ENCODE data around the gene ODAM.

DNA sequence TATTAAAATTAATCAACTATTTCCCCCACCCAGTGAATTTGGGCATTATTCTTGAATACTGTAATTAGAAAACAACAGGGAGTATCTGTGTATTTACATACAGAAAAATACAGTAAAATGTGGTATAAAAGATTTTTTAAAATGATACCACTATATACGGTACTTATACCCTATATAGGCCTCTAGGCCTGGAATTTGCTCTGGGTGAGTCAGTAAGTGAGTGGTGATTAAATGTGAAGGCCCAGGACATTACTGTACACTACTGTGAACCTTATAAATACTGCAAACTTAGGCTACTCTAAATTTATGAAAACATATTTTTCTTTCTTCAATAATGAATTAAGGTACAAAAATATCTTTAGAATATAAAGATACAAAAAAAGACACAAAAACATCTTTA lies 40.6 kb downstream of the ODAM start:
- TF ChIP-seq, protein P1, sequence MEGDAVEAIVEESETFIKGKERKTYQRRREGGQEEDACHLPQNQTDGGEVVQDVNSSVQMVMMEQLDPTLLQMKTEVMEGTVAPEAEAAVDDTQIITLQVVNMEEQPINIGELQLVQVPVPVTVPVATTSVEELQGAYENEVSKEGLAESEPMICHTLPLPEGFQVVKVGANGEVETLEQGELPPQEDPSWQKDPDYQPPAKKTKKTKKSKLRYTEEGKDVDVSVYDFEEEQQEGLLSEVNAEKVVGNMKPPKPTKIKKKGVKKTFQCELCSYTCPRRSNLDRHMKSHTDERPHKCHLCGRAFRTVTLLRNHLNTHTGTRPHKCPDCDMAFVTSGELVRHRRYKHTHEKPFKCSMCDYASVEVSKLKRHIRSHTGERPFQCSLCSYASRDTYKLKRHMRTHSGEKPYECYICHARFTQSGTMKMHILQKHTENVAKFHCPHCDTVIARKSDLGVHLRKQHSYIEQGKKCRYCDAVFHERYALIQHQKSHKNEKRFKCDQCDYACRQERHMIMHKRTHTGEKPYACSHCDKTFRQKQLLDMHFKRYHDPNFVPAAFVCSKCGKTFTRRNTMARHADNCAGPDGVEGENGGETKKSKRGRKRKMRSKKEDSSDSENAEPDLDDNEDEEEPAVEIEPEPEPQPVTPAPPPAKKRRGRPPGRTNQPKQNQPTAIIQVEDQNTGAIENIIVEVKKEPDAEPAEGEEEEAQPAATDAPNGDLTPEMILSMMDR (conservative IDR thresholded peaks at IDR 0.05) = no peak
- TF ChIP-seq EZH2 (IDR thresholded peaks at IDR 0.05; ENCODE audit: low read depth) = no peak

All from PC-9 (cell line).